K562 (cell line): ENCODE results near the gene DSE. TPM values are rescaled to one million over a fixed set of nuclear protein-coding genes. Genes with fewer than 3 reads are reported as not detected.

Source experiments
- BHLHE40 ChIP-seq: IDR thresholded peaks from 2 replicates; pipeline ENCODE4 v1.6.1; 2011; ENCODE audit warnings: low read length, improper control_type of control experiment
- EZH2 ChIP-seq: IDR thresholded peaks from 2 replicates; pipeline ENCODE4 v1.6.1; 2012; ENCODE audit warnings: low read depth, mild to moderate bottlenecking, inconsistent platforms, low read length, borderline replicate concordance
- FOXM1 ChIP-seq, 2 experiments: fragments of 450-650 bp in 1 of 2; sonication (generic) in 1 of 2; formaldehyde crosslinking in 1 of 2; IDR thresholded peaks; 2 replicates each; pipeline versions ENCODE4 v1.6.1 to v1.9.0; 2017 to 2022; ENCODE audit warnings: low read depth in 2 of 2, mild to moderate bottlenecking in 2 of 2, missing genetic modification reagents in 1 of 2, moderate library complexity in 1 of 2
- LARP7 ChIP-seq: fragments of 450-650 bp; IDR thresholded peaks from 2 replicates; pipeline ENCODE4 v1.6.1; 2016
- LEF1 ChIP-seq: fragments of 450-650 bp; IDR thresholded peaks from 2 replicates; pipeline ENCODE4 v1.6.1; 2016; ENCODE audit warnings: mild to moderate bottlenecking
- MAZ ChIP-seq, 2 experiments: fragments of 450-650 bp in 1 of 2; sonication (generic) in 1 of 2; formaldehyde crosslinking; IDR thresholded peaks in 1 of 2; conservative IDR thresholded peaks in 1 of 2; 2 replicates each; pipeline versions ENCODE4 v1.4.0 to v1.5.0; 2020; ENCODE audit warnings: mild to moderate bottlenecking in 1 of 2, missing genetic modification reagents in 1 of 2
- MYNN ChIP-seq, 2 experiments: sonication (generic); formaldehyde crosslinking in 1 of 2; IDR thresholded peaks; 2 replicates each; pipeline versions ENCODE4 v1.5.0 to v1.6.1; 2016 to 2020; ENCODE audit warnings: antibody characterized with exemption in 1 of 2, missing genetic modification reagents in 1 of 2
- NFIC ChIP-seq: fragments of 450-650 bp; IDR thresholded peaks from 2 replicates; pipeline ENCODE4 v1.6.1; 2017; ENCODE audit warnings: mild to moderate bottlenecking, inconsistent platforms
- PRMT5 ChIP-seq: sonication (generic); formaldehyde crosslinking; IDR thresholded peaks from 2 replicates; pipeline ENCODE4 v1.5.0; 2020; ENCODE audit warnings: missing genetic modification reagents
- STAT5A ChIP-seq: IDR thresholded peaks from 2 replicates; pipeline ENCODE4 v1.6.1; 2012; ENCODE audit warnings: low read length, inconsistent platforms, borderline replicate concordance
- ZMIZ1 ChIP-seq, 2 experiments: fragments of 150-350 bp in 1 of 2; IDR thresholded peaks; 2 replicates each; pipeline ENCODE4 v1.6.1; 2012 to 2016; ENCODE audit warnings: low read depth in 2 of 2, low read length in 2 of 2, mild to moderate bottlenecking in 1 of 2, moderate library complexity in 1 of 2
- polyA plus RNA-seq, 8 experiments: library from polyadenylated mRNA; depleted of rRNA in 4 of 8; stranded (reverse) in 5 of 8; unstranded in 3 of 8; fragments of >200 nt; fragmentation: Nextera tagmentation in 2 of 8; fragmentation: Illumina TruSeq in 1 of 8; extraction: Ambion mirVana in 2 of 8; extraction: Trizol in 1 of 8; gene quantifications; 2 replicates each; pipeline versions ENCODE4 v1.2.1 to v1.2.3, GENCODE V29; 2011 to 2014; ENCODE audit warnings: inconsistent platforms in 1 of 8, missing spikeins in 1 of 8
- total RNA-seq, 7 experiments: library from RNA; depleted of rRNA in 6 of 7; stranded (reverse); fragments of >200 nt in 6 of 7; fragmentation: Illumina TruSeq in 2 of 7; extraction: Trizol in 2 of 7; gene quantifications; 2 replicates each; pipeline versions ENCODE4 v1.2.1 to v1.2.3, GENCODE V29; 2011 to 2021; ENCODE audit warnings: low replicate concordance in 1 of 7
- TF ChIP-seq, protein P1 (sequence below), 2 experiments: fragments of 200-800 bp in 1 of 2; sonication (Bioruptor generic) in 1 of 2; sonication (generic) in 1 of 2; formaldehyde crosslinking in 1 of 2; IDR thresholded peaks in 1 of 2; conservative IDR thresholded peaks in 1 of 2; 2 replicates each; pipeline versions ENCODE4 v1.5.0 to v1.6.1; 2016 to 2020; ENCODE audit warnings: missing compliant biosample characterization in 1 of 2, missing genetic modification characterization in 1 of 2, missing genetic modification reagents in 1 of 2

Gene DSE
- total and polyA plus RNA-seq, 9 of the 15 experiments (the other 6 are each of a cell fraction or from before 2014, with no cell fraction given): 0.49 to 1.7 (median 0.79) TPM

- TF ChIP-seq ZMIZ1 (IDR thresholded peaks at IDR 0.05; ENCODE audit: low read depth in 2 of 2, low read length in 2 of 2) (0 out of 4 replicates have a peak, but pooled peaks of 1 of the 2 experiments have one; percentile 70), PRMT5 (CRISPR knock-in tag) (no peak), LEF1 (peak; percentile 27), NFIC (peak; percentile 34; the same call in 1 of the 2 replicates), MYNN (IDR thresholded peaks at IDR 0.05) (peak; percentile 41; the same call in 1 of the 2 replicates), MYNN (CRISPR knock-in tag; IDR thresholded peaks at IDR 0.05) (no peak), FOXM1 (IDR thresholded peaks at IDR 0.05; ENCODE audit: low read depth) (peak; percentile 60), FOXM1 (CRISPR knock-in tag; IDR thresholded peaks at IDR 0.05; ENCODE audit: low read depth) (no peak), EZH2 (no peak), LARP7 (no peak), STAT5A (peak; percentile 61; the same call in 1 of the 2 replicates), BHLHE40 (peak; percentile 69), MAZ (CRISPR knock-in tag; conservative IDR thresholded peaks at IDR 0.05 in 1 of 2, IDR thresholded peaks at IDR 0.05 in 1 of 2) (no peak)
- TF ChIP-seq, protein P1, sequence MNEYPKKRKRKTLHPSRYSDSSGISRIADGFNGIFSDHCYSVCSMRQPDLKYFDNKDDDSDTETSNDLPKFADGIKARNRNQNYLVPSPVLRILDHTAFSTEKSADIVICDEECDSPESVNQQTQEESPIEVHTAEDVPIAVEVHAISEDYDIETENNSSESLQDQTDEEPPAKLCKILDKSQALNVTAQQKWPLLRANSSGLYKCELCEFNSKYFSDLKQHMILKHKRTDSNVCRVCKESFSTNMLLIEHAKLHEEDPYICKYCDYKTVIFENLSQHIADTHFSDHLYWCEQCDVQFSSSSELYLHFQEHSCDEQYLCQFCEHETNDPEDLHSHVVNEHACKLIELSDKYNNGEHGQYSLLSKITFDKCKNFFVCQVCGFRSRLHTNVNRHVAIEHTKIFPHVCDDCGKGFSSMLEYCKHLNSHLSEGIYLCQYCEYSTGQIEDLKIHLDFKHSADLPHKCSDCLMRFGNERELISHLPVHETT (CRISPR knock-in tag; conservative IDR thresholded peaks at IDR 0.05 in 1 of 2, IDR thresholded peaks at IDR 0.05 in 1 of 2): peak in 1 of 2 experiments; percentile 66; a peak in 2 of 4 replicates
- TF ChIP-seq, all 486 proteins: peak for 85
Measured at GRCh38 chr6:116492331-116493067, 121.8 kb downstream of the DSE start (continued).

Other genes with a start within 250 kb of the DSE start
Only the 7 nearest of the 9 such genes appear.
- 9.1 and 9.3 TPM in 2 replicates for gene TSPYL4, start 116.9 kb upstream of the DSE start, total RNA-seq (2014; rRNA removed)
- 5.3 and 6.4 TPM in 2 replicates for gene TSPYL4, start 116.9 kb upstream of the DSE start, total RNA-seq (2014; rRNA removed; fragmentation: Illumina TruSeq; extraction: Trizol)
- gene TSPYL4, start 116.9 kb upstream of the DSE start, total RNA-seq (2015; rRNA removed; fragmentation: Illumina TruSeq; extraction: Trizol): 6.3 and 6.5 TPM in 2 replicates
- 10.4 and 10.9 TPM in 2 replicates for gene TSPYL4, start 116.9 kb upstream of the DSE start, total RNA-seq (2021)
- gene TSPYL4, start 116.9 kb upstream of the DSE start, polyA plus RNA-seq (2011; rRNA removed): 18.0 and 18.7 TPM in 2 replicates
- gene TSPYL4, start 116.9 kb upstream of the DSE start, polyA plus RNA-seq (2014; fragmentation: Illumina TruSeq; extraction: Trizol): 12.1 and 13.5 TPM in 2 replicates
- gene TSPYL4, start 116.9 kb upstream of the DSE start, polyA plus RNA-seq (2014; fragmentation: Nextera tagmentation; extraction: Ambion mirVana): under 1 TPM; 0.69 to 0.81 TPM
- 12.9 and 13.0 TPM in 2 replicates for gene TSPYL4, start 116.9 kb upstream of the DSE start, polyA plus RNA-seq (2014; rRNA removed)
- gene TSPYL1, start 91.0 kb upstream of the DSE start, total RNA-seq (2014; rRNA removed): 42.7 and 47.8 TPM in 2 replicates
- gene TSPYL1, start 91.0 kb upstream of the DSE start, total RNA-seq (2014; rRNA removed; fragmentation: Illumina TruSeq; extraction: Trizol): 44.8 and 47.9 TPM in 2 replicates
- gene TSPYL1, start 91.0 kb upstream of the DSE start, total RNA-seq (2015; rRNA removed; fragmentation: Illumina TruSeq; extraction: Trizol): 47.8 and 49.3 TPM in 2 replicates
- 52.9 and 56.8 TPM in 2 replicates for gene TSPYL1, start 91.0 kb upstream of the DSE start, total RNA-seq (2021)
- 28.2 and 28.5 TPM in 2 replicates for gene TSPYL1, start 91.0 kb upstream of the DSE start, polyA plus RNA-seq (2011; rRNA removed)
- 33.9 and 36.6 TPM in 2 replicates for gene TSPYL1, start 91.0 kb upstream of the DSE start, polyA plus RNA-seq (2014; fragmentation: Illumina TruSeq; extraction: Trizol)
- 10 to 100 TPM; 26.1 to 37.9 TPM for gene TSPYL1, start 91.0 kb upstream of the DSE start, polyA plus RNA-seq (2014; fragmentation: Nextera tagmentation; extraction: Ambion mirVana)
- gene TSPYL1, start 91.0 kb upstream of the DSE start, polyA plus RNA-seq (2014; rRNA removed): 23.1 and 26.6 TPM in 2 replicates
- not detected in 2 replicates for gene CALHM6, start 90.4 kb downstream of the DSE start, total RNA-seq (2014; rRNA removed)
- gene CALHM6, start 90.4 kb downstream of the DSE start, total RNA-seq (2014; rRNA removed; fragmentation: Illumina TruSeq; extraction: Trizol): not detected in 2 replicates
- gene CALHM6, start 90.4 kb downstream of the DSE start, total RNA-seq (2015; rRNA removed; fragmentation: Illumina TruSeq; extraction: Trizol): not detected in 2 replicates
- gene CALHM6, start 90.4 kb downstream of the DSE start, total RNA-seq (2021): not detected in 2 replicates
- 0.24 TPM in 1 of 2 replicates, not detected in the other for gene CALHM6, start 90.4 kb downstream of the DSE start, polyA plus RNA-seq (2011; rRNA removed)
- not detected in 2 replicates for gene CALHM6, start 90.4 kb downstream of the DSE start, polyA plus RNA-seq (2014; fragmentation: Illumina TruSeq; extraction: Trizol)
- gene CALHM6, start 90.4 kb downstream of the DSE start, polyA plus RNA-seq (2014; fragmentation: Nextera tagmentation; extraction: Ambion mirVana): not detected
- not detected in 2 replicates for gene CALHM6, start 90.4 kb downstream of the DSE start, polyA plus RNA-seq (2014; rRNA removed)
- under 0.01 and 0.08 TPM in 2 replicates for gene CALHM5, start 140.7 kb downstream of the DSE start, total RNA-seq (2014; rRNA removed)
- gene CALHM5, start 140.7 kb downstream of the DSE start, total RNA-seq (2014; rRNA removed; fragmentation: Illumina TruSeq; extraction: Trizol): 0.04 and 0.06 TPM in 2 replicates
- gene CALHM5, start 140.7 kb downstream of the DSE start, total RNA-seq (2015; rRNA removed; fragmentation: Illumina TruSeq; extraction: Trizol): under 0.01 TPM in 1 of 2 replicates, not detected in the other
- gene CALHM5, start 140.7 kb downstream of the DSE start, total RNA-seq (2021): 0.02 and 0.04 TPM in 2 replicates
- 0.01 TPM in 1 of 2 replicates, not detected in the other for gene CALHM5, start 140.7 kb downstream of the DSE start, polyA plus RNA-seq (2011; rRNA removed)
- 0.01 and 0.06 TPM in 2 replicates for gene CALHM5, start 140.7 kb downstream of the DSE start, polyA plus RNA-seq (2014; fragmentation: Illumina TruSeq; extraction: Trizol)
- under 1 TPM in 1 of 2 experiments, not detected in 1; 0.04 TPM for gene CALHM5, start 140.7 kb downstream of the DSE start, polyA plus RNA-seq (2014; fragmentation: Nextera tagmentation; extraction: Ambion mirVana)
- 0.05 TPM in 1 of 2 replicates, not detected in the other for gene CALHM5, start 140.7 kb downstream of the DSE start, polyA plus RNA-seq (2014; rRNA removed)
- not detected in 2 replicates for gene TRAPPC3L, start 174.7 kb downstream of the DSE start, total RNA-seq (2014; rRNA removed)
- not detected in 2 replicates for gene TRAPPC3L, start 174.7 kb downstream of the DSE start, total RNA-seq (2014; rRNA removed; fragmentation: Illumina TruSeq; extraction: Trizol)
- gene TRAPPC3L, start 174.7 kb downstream of the DSE start, total RNA-seq (2015; rRNA removed; fragmentation: Illumina TruSeq; extraction: Trizol): not detected in 2 replicates
- not detected in 2 replicates for gene TRAPPC3L, start 174.7 kb downstream of the DSE start, total RNA-seq (2021)
- gene TRAPPC3L, start 174.7 kb downstream of the DSE start, polyA plus RNA-seq (2011; rRNA removed): not detected in 2 replicates
- gene TRAPPC3L, start 174.7 kb downstream of the DSE start, polyA plus RNA-seq (2014; fragmentation: Illumina TruSeq; extraction: Trizol): not detected in 2 replicates
- not detected for gene TRAPPC3L, start 174.7 kb downstream of the DSE start, polyA plus RNA-seq (2014; fragmentation: Nextera tagmentation; extraction: Ambion mirVana)
- not detected in 2 replicates for gene TRAPPC3L, start 174.7 kb downstream of the DSE start, polyA plus RNA-seq (2014; rRNA removed)
- gene CALHM4, start 182.8 kb downstream of the DSE start, total RNA-seq (2014; rRNA removed): not detected in 2 replicates
- not detected in 2 replicates for gene CALHM4, start 182.8 kb downstream of the DSE start, total RNA-seq (2014; rRNA removed; fragmentation: Illumina TruSeq; extraction: Trizol)
- gene CALHM4, start 182.8 kb downstream of the DSE start, total RNA-seq (2015; rRNA removed; fragmentation: Illumina TruSeq; extraction: Trizol): not detected in 2 replicates
- gene CALHM4, start 182.8 kb downstream of the DSE start, total RNA-seq (2021): not detected in 2 replicates
- not detected in 2 replicates for gene CALHM4, start 182.8 kb downstream of the DSE start, polyA plus RNA-seq (2011; rRNA removed)
- not detected in 2 replicates for gene CALHM4, start 182.8 kb downstream of the DSE start, polyA plus RNA-seq (2014; fragmentation: Illumina TruSeq; extraction: Trizol)
- gene CALHM4, start 182.8 kb downstream of the DSE start, polyA plus RNA-seq (2014; fragmentation: Nextera tagmentation; extraction: Ambion mirVana): not detected
- not detected in 2 replicates for gene CALHM4, start 182.8 kb downstream of the DSE start, polyA plus RNA-seq (2014; rRNA removed)
- 31.9 and 36.2 TPM in 2 replicates for gene RWDD1, start 200.6 kb downstream of the DSE start, total RNA-seq (2014; rRNA removed)
- 63.9 and 72.5 TPM in 2 replicates for gene RWDD1, start 200.6 kb downstream of the DSE start, total RNA-seq (2014; rRNA removed; fragmentation: Illumina TruSeq; extraction: Trizol)
- 69.4 and 77.3 TPM in 2 replicates for gene RWDD1, start 200.6 kb downstream of the DSE start, total RNA-seq (2015; rRNA removed; fragmentation: Illumina TruSeq; extraction: Trizol)
- 37.3 and 42.8 TPM in 2 replicates for gene RWDD1, start 200.6 kb downstream of the DSE start, total RNA-seq (2021)
- 40.4 and 42.9 TPM in 2 replicates for gene RWDD1, start 200.6 kb downstream of the DSE start, polyA plus RNA-seq (2011; rRNA removed)
- gene RWDD1, start 200.6 kb downstream of the DSE start, polyA plus RNA-seq (2014; fragmentation: Illumina TruSeq; extraction: Trizol): 64.1 and 89.8 TPM in 2 replicates
- 10 to 100 TPM; 48.7 to 53.2 TPM for gene RWDD1, start 200.6 kb downstream of the DSE start, polyA plus RNA-seq (2014; fragmentation: Nextera tagmentation; extraction: Ambion mirVana)
- gene RWDD1, start 200.6 kb downstream of the DSE start, polyA plus RNA-seq (2014; rRNA removed): 44.4 and 48.0 TPM in 2 replicates